Activated CD4-positive, alpha-beta T cell treated with anti-CD3 and anti-CD28 coated beads, Interleukin-2, amount 10 ng/mL, durations not matched to agents 7 days and 5 days (primary cell): Measurements from ENCODE around the gene FKBP1B. TPM values are rescaled to one million over a fixed set of nuclear protein-coding genes. Genes with fewer than 3 reads are reported as not detected.
"Not testable (repeated sequence)": the region's sequence is repeated elsewhere in the genome, so short reads cannot be mapped to it uniquely, and the experiment has no call there.

Experiments
- CTCF ChIA-PET: fragments of 350-600 bp; sonication (Branson Sonifier 250); formaldehyde crosslinking; loops from one replicate; lab custom pipeline; 2021; ENCODE audit warnings: antibody characterized with exemption; lab: Charles Lee
- POLR2A ChIA-PET: fragments of 350-600 bp; sonication (Branson Sonifier 250); formaldehyde crosslinking; loops from one replicate; lab custom pipeline; 2021; ENCODE audit warnings: antibody characterized with exemption; lab: Charles Lee
- DNase-seq: peaks from one replicate; pipeline ENCODE4 v3.0.0-alpha.2; 2020
- H3K27ac Mint-ChIP-seq: one replicate; pipeline ENCODE4 v1.8.0; 2021; ENCODE audit warnings: mild to moderate bottlenecking, moderate library complexity, mixed read lengths
- H3K27me3 Mint-ChIP-seq: one replicate; pipeline ENCODE4 v1.8.0; 2021; ENCODE audit warnings: mixed read lengths
- H3K36me3 Mint-ChIP-seq: one replicate; pipeline ENCODE4 v1.8.0; 2021; ENCODE audit warnings: low read depth, mixed read lengths
- H3K4me1 Mint-ChIP-seq: one replicate; pipeline ENCODE4 v1.8.0; 2021; ENCODE audit warnings: mixed read lengths
- H3K4me3 Mint-ChIP-seq: one replicate; pipeline ENCODE4 v1.8.0; 2021; ENCODE audit warnings: mild to moderate bottlenecking, moderate library complexity, mixed read lengths
- H3K9me3 Mint-ChIP-seq: one replicate; pipeline ENCODE4 v1.8.0; 2021; ENCODE audit warnings: mixed read lengths
- total RNA-seq, 2 experiments: library from RNA; stranded (reverse); gene quantifications; one replicate each; pipeline ENCODE4 v1.2.3, GENCODE V29; 2021

Gene FKBP1B
- total RNA-seq, 2 experiments from 2014 or later: 1.0 to 1.9 TPM

- CTCF ChIA-PET, H3K36me3 Mint-ChIP-seq, POLR2A ChIA-PET, H3K27ac Mint-ChIP-seq, H3K4me3 Mint-ChIP-seq, H3K27me3 Mint-ChIP-seq, H3K9me3 Mint-ChIP-seq, H3K4me1 Mint-ChIP-seq, DNase-seq: not testable (repeated sequence)
These were observed 51.2 kb downstream of the FKBP1B start for GRCh38 chr2:24100732-24101131.

DNA sequence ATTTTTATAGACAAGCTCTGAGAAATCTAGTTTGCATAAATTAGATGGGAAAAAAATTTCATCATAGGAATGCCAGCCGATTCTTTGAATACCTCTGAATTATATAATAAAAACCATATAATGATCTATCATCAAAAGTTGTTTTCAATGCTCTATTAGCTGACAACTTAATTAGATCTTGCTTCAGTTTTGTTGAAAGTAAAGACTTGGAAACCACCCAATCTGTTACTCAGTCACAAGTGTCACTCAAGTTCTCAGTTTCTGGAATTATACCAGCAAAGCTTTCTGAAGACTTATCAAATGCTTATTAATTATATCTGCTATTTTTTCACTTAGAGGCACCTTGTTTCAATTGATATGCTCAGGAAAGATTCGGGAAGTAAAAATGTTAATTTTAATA is 52.5 kb downstream of the FKBP1B start:
- no peak for DNase-seq

GRCh38 chr2:24102677-24103076 is 53.1 kb downstream of the FKBP1B start:
- CTCF ChIA-PET: no interaction called here
- no peak for DNase-seq
- Mint-ChIP-seq H3K36me3 (peaks cover 8% of the 10 kb centered on the region), H3K27ac (no peak overlapping the region), H3K4me1 (no peaks in the 10 kb centered on the region), H3K27me3 (no peaks in the 10 kb centered on the region), H3K9me3 (peaks cover 14% of the 10 kb centered on the region), H3K4me3 (no peak overlapping the region)
- POLR2A ChIA-PET: no interaction called here

More for the DNA sequence above, 52.5 kb downstream of the FKBP1B start:
- Mint-ChIP-seq H3K27ac (no peak overlapping the region), H3K4me1 (no peaks in the 10 kb centered on the region), H3K36me3 (peaks cover 8% of the 10 kb centered on the region), H3K4me3 (no peak overlapping the region), H3K27me3 (no peaks in the 10 kb centered on the region), H3K9me3 (peaks cover 9% of the 10 kb centered on the region)
- CTCF ChIA-PET: interaction anchor here (0.6 to 1.0 kb wide), 2 partner anchors 32 to 129 kb away, joined by 3 to 4 read pairs; no protein-coding TSS in a partner anchor
- POLR2A ChIA-PET: no interaction called here

DNA sequence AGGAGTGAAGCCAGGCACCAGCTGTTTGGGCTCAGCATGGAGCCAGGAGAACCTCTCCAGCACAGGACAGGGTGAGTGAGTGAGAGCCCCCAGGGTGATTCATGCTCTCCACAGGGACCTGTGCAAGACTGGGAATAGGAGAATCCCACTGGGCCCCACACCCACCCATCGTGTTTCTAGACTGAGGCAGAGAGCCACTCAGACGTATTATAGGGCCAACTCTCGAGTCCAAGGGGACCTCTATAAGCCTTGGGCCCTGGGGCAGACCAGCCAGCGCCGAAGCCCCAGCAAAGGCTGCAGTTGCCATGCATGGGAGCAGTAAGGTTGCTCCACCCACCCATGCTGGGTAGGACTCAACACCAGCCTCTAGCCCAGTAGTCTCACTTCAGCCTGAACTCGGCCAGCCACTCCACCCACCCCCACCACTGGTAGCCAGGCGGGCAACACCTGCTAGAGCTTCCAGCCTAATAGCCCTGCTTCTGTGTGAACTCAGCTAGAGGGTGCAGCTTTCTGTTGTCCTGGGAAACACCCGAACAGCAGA is 54.6 kb downstream of the FKBP1B start:
- Mint-ChIP-seq H3K27me3 (peaks cover 3% of the 10 kb centered on the region), H3K27ac (no peak overlapping the region), H3K4me1 (no peaks in the 10 kb centered on the region), H3K4me3 (no peak overlapping the region), H3K9me3 (peaks cover 22% of the 10 kb centered on the region), H3K36me3 (peaks cover 8% of the 10 kb centered on the region)
- ChIA-PET POLR2A (no interaction called here), CTCF (interaction anchor here (1.1 kb wide), 1 partner anchor 25 kb away, joined by 3 read pairs; no protein-coding TSS in a partner anchor)
- DNase-seq: no peak

GRCh38 chr2:24104906-24105305 is 55.4 kb downstream of the FKBP1B start:
- POLR2A ChIA-PET: no interaction called here
- H3K4me1 Mint-ChIP-seq: no peaks in the 10 kb centered on the region
- peaks cover 3% of the 10 kb centered on the region for H3K27me3 Mint-ChIP-seq
- H3K27ac Mint-ChIP-seq: no peak overlapping the region
- no peak overlapping the region for H3K4me3 Mint-ChIP-seq
- H3K9me3 Mint-ChIP-seq: peaks cover 25% of the 10 kb centered on the region
- CTCF ChIA-PET: interaction anchor here (1.1 kb wide), 2 partner anchors 21 to 25 kb away, joined by 3 to 4 read pairs; partner anchors contain the start of gene TP53I3
- peaks cover 8% of the 10 kb centered on the region for H3K36me3 Mint-ChIP-seq
- no peak for DNase-seq

DNA sequence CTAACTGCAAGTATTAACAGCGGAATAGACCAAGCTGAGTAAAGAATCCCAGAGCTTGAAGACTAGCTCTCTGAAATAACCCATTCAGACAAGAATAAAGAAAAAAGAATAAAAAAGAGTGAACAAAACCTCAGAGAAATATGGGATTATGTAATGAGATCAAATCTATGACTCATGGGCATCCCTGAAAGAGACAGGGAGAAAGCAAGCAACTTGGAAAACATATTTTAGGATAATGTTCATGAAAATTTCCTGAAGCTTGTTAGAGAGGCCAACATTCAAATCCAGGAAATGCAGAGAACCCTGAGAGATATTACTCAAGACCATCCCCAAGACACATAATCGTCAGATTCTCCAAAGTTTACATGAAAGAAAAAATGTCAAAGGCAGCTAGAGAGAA is 56.3 kb downstream of the FKBP1B start:
- CTCF ChIA-PET: interaction anchor here (0.6 to 2.1 kb wide), 3 partner anchors 10 to 233 kb away, joined by 3 to 5 read pairs (median 4); partner anchors contain the start of gene TP53I3
- Mint-ChIP-seq H3K36me3 (peaks cover 6% of the 10 kb centered on the region), H3K4me1 (no peaks in the 10 kb centered on the region), H3K27me3 (peaks cover 3% of the 10 kb centered on the region), H3K9me3 (peaks cover 26% of the 10 kb centered on the region), H3K4me3 (no peak overlapping the region), H3K27ac (no peak overlapping the region)
- POLR2A ChIA-PET: no interaction called here
- no peak for DNase-seq

DNA sequence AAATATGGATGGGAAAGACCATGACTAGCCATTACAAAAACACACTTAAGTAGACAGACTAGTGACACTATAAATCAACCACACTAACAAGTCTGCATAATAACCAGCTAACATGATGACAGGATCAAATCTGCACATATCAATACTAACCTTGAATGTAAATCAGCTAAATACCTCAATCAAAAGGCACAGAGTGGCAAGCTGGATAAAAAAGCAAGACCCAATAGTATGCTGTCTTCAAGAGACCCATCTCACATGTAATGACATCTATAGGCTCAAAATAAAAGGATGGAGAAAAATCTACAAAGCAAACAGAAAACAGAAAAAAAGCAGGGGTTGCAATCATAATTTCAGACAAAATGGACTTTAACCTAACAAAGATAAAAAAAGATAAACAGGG is 57.2 kb downstream of the FKBP1B start:
- POLR2A ChIA-PET: no interaction called here
- no peak overlapping the region for H3K4me3 Mint-ChIP-seq
- no peak overlapping the region for H3K27ac Mint-ChIP-seq
- H3K4me1 Mint-ChIP-seq: no peaks in the 10 kb centered on the region
- DNase-seq: no peak
- peaks cover 26% of the 10 kb centered on the region for H3K9me3 Mint-ChIP-seq
- CTCF ChIA-PET: interaction anchor here (2.1 kb wide), 1 partner anchor 9 kb away, joined by 5 read pairs; no protein-coding TSS in a partner anchor
- peaks cover 3% of the 10 kb centered on the region for H3K27me3 Mint-ChIP-seq
- peaks cover 6% of the 10 kb centered on the region for H3K36me3 Mint-ChIP-seq

- H3K27ac Mint-ChIP-seq: no peak overlapping the region
- ChIA-PET POLR2A (no interaction called here), CTCF (interaction anchor here (0.6 to 2.1 kb wide), 4 partner anchors 8 to 992 kb away, joined by 3 to 5 read pairs (median 4); no protein-coding TSS in a partner anchor)
- H3K36me3 Mint-ChIP-seq: peaks cover 6% of the 10 kb centered on the region
- H3K4me1 Mint-ChIP-seq: no peaks in the 10 kb centered on the region
- peaks cover 3% of the 10 kb centered on the region for H3K27me3 Mint-ChIP-seq
- H3K9me3 Mint-ChIP-seq: peaks cover 26% of the 10 kb centered on the region
- DNase-seq: no peak
- no peak overlapping the region for H3K4me3 Mint-ChIP-seq
These were observed 57.8 kb downstream of the FKBP1B start for GRCh38 chr2:24107336-24107735.

- H3K27me3 Mint-ChIP-seq, H3K27ac Mint-ChIP-seq, H3K4me1 Mint-ChIP-seq, POLR2A ChIA-PET, H3K36me3 Mint-ChIP-seq, H3K4me3 Mint-ChIP-seq, DNase-seq: not testable (repeated sequence)
- CTCF ChIA-PET: interaction anchor here (0.7 to 1.3 kb wide), 2 partner anchors 13 to 26 kb away, joined by 3 read pairs; no protein-coding TSS in a partner anchor
- H3K9me3 Mint-ChIP-seq: peaks cover 26% of the 10 kb centered on the region
These were observed 59.9 kb downstream of the FKBP1B start for GRCh38 chr2:24109431-24109830.

DNA sequence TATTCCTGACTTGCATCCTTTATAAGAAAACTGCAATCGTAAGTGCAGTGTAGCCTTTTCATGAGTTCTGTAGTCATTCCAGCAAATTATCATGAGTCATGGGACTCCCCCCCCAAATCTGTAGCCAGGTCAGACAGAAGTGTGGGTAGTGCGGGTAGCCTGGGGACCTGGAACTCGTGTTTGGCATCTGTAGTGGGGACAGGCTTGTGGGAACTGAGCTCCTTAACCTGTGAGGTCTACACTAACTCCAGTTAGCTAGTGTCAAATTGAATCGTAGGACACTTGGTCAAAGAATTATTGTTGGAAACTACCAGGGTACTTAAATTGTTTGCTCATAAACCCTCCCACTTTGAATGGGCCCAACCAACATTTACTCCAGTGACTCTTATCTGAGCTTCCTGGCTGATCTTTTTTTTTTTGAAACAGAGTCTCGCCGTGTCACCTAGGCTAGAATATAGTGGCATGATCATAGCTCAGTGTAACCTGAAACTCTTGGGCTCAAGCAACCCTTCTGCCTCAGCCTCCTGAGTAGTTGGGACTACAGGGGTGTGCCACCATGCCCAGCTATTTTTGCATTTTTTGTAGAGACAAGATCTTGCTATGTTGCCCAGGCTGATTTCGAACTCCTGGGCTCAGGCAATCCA is 61.2 kb downstream of the FKBP1B start:
- H3K27ac Mint-ChIP-seq: no peak overlapping the region
- no peak for DNase-seq
- CTCF ChIA-PET: interaction anchor here (0.6 to 1.3 kb wide), 3 partner anchors 11 to 28 kb away, joined by 3 to 4 read pairs (median 4); partner anchors contain the start of gene TP53I3
- peaks cover 26% of the 10 kb centered on the region for H3K9me3 Mint-ChIP-seq
- H3K4me1 Mint-ChIP-seq: no peaks in the 10 kb centered on the region
- H3K27me3 Mint-ChIP-seq: peaks cover 3% of the 10 kb centered on the region
- POLR2A ChIA-PET: no interaction called here
- no peak overlapping the region for H3K4me3 Mint-ChIP-seq
- H3K36me3 Mint-ChIP-seq: peaks cover 3% of the 10 kb centered on the region

DNA sequence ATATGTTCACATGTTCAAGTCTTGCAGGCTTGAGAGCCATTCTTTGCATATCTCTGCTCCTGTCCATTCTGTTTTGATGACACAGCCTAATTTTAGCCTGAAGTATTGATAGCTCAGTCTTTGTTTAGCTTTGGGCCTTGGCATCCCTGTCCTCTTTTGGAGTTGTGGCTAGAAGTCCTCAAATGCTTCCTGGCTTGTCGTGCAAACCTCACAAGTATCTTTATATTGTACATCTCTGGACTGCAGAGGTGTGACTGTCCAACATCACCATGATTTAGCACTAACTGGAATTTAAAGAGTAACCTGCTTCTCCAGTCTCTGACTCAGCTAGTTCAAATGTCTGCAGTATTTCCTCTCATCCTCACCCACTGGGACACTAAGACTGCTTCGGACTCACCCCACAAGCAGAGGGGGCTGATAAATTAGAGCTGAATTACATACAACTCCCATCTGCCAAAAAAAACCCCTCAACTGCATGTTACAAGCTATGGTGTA is 61.9 kb downstream of the FKBP1B start:
- Mint-ChIP-seq H3K4me3 (no peak overlapping the region), H3K27me3 (peaks cover 3% of the 10 kb centered on the region), H3K9me3 (peaks cover 22% of the 10 kb centered on the region), H3K4me1 (no peaks in the 10 kb centered on the region), H3K27ac (no peak overlapping the region), H3K36me3 (no peaks in the 10 kb centered on the region)
- ChIA-PET POLR2A (no interaction called here), CTCF (no interaction called here)
- DNase-seq: no peak
